ENCODE results near the gene HSFX1.

HSFX1 gene

GRCh38 chrX:149804102-149804501 is 30.2 kb downstream of the HSFX1 start:
- DNase-seq (ENCODE audit: low read depth): no peak

GRCh38 chrX:149807747-149808458 is 34.0 kb downstream of the HSFX1 start:
- no peak for DNase-seq (ENCODE audit: low read depth)

GRCh38 chrX:149818652-149819051 is 44.8 kb downstream of the HSFX1 start:
- no peak for DNase-seq (ENCODE audit: low read depth)

GRCh38 chrX:149819371-149819770 is 45.5 kb downstream of the HSFX1 start:
- no peak for DNase-seq (ENCODE audit: low read depth)

- peak; percentile 50 for DNase-seq (ENCODE audit: low read depth)
Observed at GRCh38 chrX:149825424-149825823, 51.6 kb downstream of the HSFX1 start.

Data from stimulated activated CD8-positive, alpha-beta memory T cell treated with anti-CD3 and anti-CD28 coated beads, Interleukin-4, amount 100 ng/mL, for 24 hours (primary cell).